Stimulated activated CD4-positive, alpha-beta T cell treated with anti-CD3 and anti-CD28 coated beads, Interleukin-15, amount 100 ng/mL, for 1 hour (primary cell): ENCODE measurements around the gene MYBPC1.
"Not testable (repeated sequence)": the region's sequence is repeated elsewhere in the genome, so short reads cannot be mapped to it uniquely, and the experiment has no call there.

Experiments
- DNase-seq, 2 donors: peaks; one replicate each; pipeline ENCODE4 v3.0.0-alpha.2; 2020; ENCODE audit warnings: low read depth in 1 of 2, low spot score in 1 of 2

MYBPC1 gene

GRCh38 chr12:101594700-101595099 lies at the start of gene MYBPC1:
Gene MYBPC1, plus strand, starts transcription at chr12:101594971. Its CDS starts 100 bp downstream, at chr12:101595071.
- DNase-seq = no peak

- no peak for DNase-seq
These were observed 43.2 kb upstream of the MYBPC1 start for GRCh38 chr12:101551362-101552114.

GRCh38 chr12:101552277-101552676 lies 42.5 kb upstream of the MYBPC1 start:
- no peak for DNase-seq

GRCh38 chr12:101557094-101557493 lies 37.7 kb upstream of the MYBPC1 start:
- no peak for DNase-seq

GRCh38 chr12:101558726-101559125 lies 36.0 kb upstream of the MYBPC1 start:
- not testable (repeated sequence) for DNase-seq

GRCh38 chr12:101563212-101563611 lies 31.6 kb upstream of the MYBPC1 start:
- no peak for DNase-seq

- no peak for DNase-seq
These were observed 29.9 kb upstream of the MYBPC1 start for GRCh38 chr12:101564912-101565311.

GRCh38 chr12:101566318-101566717 lies 28.5 kb upstream of the MYBPC1 start:
- DNase-seq = no peak

GRCh38 chr12:101567918-101568317 lies 26.9 kb upstream of the MYBPC1 start:
- DNase-seq = no peak

GRCh38 chr12:101570047-101570446 lies 24.7 kb upstream of the MYBPC1 start:
- no peak for DNase-seq

- no peak for DNase-seq
These were observed 23.7 kb upstream of the MYBPC1 start for GRCh38 chr12:101571105-101571504.

GRCh38 chr12:101573743-101574142 lies 21.0 kb upstream of the MYBPC1 start:
- DNase-seq = no peak

- no peak for DNase-seq
These were observed 16.4 kb upstream of the MYBPC1 start for GRCh38 chr12:101578417-101578816.

- no peak for DNase-seq
These were observed 13.6 kb upstream of the MYBPC1 start for GRCh38 chr12:101581190-101581589.

GRCh38 chr12:101582937-101583336 lies 11.8 kb upstream of the MYBPC1 start:
- DNase-seq = no peak

GRCh38 chr12:101590383-101590782 lies 4.4 kb upstream of the MYBPC1 start:
- no peak for DNase-seq

- DNase-seq = no peak
These were observed 3.0 kb upstream of the MYBPC1 start for GRCh38 chr12:101591781-101592180.

GRCh38 chr12:101592448-101592847 lies 2.3 kb upstream of the MYBPC1 start:
- DNase-seq = no peak

GRCh38 chr12:101592921-101593320 lies 1.9 kb upstream of the MYBPC1 start:
- no peak for DNase-seq

- no peak for DNase-seq
These were observed 1.4 kb downstream of the MYBPC1 start for GRCh38 chr12:101596172-101596571.

- no peak for DNase-seq
These were observed 2.4 kb downstream of the MYBPC1 start for GRCh38 chr12:101597164-101597563.

GRCh38 chr12:101598483-101598882 lies 3.7 kb downstream of the MYBPC1 start:
- no peak for DNase-seq

GRCh38 chr12:101599311-101599710 lies 4.5 kb downstream of the MYBPC1 start:
- DNase-seq = no peak
